ENCODE data around the gene ANGPTL7.
"Not testable (repeated sequence)": the region's sequence is repeated elsewhere in the genome, so short reads cannot be mapped to it uniquely, and the experiment has no call there.

Gene ANGPTL7, protein sequence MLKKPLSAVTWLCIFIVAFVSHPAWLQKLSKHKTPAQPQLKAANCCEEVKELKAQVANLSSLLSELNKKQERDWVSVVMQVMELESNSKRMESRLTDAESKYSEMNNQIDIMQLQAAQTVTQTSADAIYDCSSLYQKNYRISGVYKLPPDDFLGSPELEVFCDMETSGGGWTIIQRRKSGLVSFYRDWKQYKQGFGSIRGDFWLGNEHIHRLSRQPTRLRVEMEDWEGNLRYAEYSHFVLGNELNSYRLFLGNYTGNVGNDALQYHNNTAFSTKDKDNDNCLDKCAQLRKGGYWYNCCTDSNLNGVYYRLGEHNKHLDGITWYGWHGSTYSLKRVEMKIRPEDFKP

DNA sequence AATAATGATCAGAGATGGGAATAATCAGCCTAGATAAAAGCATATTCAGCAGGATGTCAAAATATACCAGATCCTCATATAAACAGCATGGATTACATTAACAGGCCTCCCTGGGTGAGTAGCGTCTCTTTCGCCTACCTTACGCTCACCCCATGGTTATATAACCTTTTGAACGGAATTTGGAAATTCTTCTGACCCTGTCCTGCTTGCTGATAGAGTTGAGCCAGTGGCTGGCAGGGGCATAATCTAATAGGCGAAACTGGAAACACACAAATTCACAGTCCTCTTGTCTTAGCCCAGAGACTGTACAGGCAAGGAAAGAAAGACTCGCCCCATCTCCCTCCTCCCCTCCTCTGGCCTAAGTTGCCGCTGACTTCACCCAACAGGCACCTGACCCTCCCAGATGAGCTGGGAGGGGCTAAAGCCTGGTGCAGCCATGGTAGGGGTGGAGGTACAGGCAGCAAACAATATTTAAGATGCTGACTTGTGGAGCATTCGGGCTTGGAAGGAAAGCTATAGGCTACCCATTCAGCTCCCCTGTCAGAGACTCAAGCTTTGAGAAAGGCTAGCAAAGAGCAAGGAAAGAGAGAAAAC, at the start of gene ANGPTL7:
Gene ANGPTL7, plus strand, starts transcription at position 498 of the 594 bp plus-strand sequence. CDS start 225 bp downstream, outside the sequence.
- DNase-seq = no peak

DNA sequence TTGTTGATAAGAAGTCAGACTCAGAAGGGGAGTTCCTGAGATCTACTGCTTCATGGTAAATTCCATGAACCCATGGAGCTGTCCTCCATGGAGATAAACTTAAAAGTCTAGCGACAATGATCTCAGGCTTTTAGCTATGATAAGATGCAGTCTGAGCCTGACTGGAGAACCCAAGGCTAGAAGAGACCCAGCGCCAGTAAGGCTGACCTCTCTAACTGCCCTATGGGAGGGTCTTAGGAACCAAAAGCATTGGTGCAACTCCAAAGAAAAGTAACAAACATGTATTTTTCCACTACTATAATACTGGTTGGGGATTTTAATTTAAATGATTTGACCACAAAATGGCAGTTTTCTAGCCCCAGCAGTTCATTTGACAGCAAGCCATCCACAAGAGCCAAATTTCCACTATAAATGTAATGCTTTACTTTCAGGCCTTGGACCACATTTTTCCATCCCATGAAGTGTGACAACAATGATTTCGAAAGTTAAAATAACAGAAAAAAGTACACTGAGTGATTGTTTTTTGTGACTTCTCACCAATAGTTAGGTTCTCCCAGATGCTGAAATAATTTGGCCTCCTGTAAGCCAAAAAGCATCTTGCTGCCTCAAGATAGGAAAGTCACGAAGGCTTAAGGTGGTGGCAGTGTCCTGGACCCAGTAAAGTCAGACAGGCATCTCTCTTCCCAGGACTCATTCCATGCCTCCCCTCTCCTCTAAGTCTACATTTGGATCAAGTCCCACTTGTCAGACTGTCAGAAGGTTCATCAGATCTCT, 46.4 kb upstream of the ANGPTL7 start:
- DNase-seq = no peak

DNA sequence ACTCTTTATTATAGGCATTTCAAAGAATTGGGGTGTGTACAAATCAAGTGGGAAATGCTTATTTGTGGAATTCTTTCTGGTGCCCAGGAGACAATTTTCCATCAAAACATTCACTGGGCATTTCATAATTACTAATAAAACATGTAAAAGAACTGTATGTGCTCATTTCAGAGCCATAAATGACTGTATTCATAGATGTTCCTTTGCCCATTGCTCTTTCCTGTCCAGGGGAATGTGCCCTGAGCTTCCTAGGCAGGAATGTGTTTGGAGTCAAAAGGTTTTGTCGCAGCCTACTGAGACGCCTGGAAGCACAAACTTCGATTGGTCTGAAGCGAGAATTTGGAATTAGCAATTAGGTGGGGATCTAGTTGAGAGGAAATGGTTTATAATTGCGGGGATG, 45.8 kb upstream of the ANGPTL7 start:
- DNase-seq = no peak

DNA sequence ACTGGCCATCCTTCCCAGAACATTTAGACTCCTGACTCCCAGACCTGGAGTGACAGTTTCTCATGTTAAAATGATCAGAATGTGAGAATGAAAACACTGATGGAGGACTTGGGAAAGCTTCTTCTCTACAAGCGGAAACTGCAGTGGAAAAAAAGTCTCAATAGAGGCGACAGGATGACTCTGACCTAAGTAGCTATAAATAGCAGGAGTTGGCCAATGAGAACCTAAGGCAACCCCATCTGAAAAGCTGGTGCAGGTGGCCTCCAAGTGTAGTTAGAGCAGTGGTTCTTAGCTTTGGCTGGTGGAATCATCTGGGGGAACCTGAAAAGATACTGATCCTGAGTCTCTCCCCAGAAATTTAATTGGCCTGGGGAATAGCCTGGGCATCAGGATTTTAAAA, 45.2 kb upstream of the ANGPTL7 start:
- no peak for DNase-seq

DNA sequence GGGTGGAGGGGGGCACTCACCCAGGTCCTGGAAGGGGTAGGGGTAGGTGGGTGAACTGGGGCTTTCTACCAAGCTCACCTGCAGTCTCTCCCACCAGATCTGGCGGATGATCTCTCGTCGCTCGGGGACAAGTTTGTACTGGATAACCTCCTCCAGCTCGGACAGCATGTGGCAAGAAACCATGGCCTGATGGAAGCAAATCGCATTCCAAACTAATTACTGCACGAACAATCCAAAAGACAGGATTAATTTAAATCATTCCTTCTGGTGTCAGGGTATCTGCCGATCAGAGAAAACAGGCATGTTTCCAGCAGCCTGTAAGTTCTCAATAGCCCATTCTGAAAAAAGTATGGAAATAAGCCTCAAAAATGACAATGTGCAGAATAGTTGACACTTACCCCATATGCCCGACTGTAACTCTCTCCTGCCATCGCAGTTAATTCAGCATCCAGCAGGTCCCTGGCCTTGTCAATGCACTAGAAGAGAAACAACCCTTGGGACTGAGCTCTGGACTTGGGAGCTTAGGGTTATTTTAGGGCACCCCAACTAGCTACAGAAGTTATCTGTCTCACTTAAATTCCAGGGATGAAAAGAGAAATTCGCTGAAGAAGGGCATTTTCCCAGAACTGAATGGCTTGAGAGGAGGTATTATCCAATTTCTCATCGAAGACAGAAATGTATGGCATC, 44.4 kb upstream of the ANGPTL7 start:
- no peak for DNase-seq

DNA sequence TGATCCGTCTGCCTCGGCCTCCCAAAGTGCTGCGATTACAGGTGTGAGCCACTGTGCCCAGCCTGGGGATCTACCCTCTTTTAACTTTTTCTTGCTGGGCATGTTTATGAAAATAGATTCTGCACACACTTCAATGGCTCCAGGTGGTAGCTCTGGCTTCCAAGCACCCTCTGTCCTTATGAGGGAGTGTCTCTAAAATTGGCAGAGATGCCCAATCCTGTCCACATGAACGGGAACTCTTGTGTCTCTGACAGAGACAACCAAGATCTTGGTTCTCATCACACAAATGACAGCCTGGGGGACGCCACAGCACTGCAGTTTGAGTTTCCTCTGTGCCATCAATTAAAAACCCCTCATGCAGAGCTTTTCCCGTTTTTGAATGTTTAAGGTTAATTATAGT, 43.4 kb upstream of the ANGPTL7 start:
- DNase-seq = no peak

DNA sequence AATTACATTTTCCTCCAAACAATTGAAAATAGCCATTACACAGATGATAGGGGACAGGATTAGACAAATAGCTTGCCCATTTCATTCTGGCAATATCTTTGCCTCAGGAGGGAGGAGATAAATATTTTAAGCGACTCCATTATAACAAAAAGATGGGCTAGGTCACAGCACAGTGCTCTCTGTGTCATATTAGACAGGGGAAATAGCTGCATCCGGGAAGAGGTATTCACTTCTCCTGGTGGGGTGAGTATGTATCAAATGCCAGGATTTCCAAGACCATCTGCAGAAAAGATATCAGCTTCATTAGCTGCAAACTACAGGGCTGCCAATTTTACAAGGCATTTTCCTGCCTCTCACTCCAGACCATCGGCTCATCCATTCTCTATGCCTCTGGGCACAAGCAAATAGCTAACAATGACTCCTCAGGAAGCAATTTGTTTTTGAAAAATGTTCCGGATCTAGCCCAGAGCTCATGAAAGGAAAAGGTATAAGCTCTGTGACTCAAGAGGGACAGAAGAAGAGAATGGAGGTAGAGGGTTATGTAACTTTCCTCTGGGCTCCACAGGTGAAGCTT, 41.9 kb upstream of the ANGPTL7 start:
- no peak for DNase-seq

DNA sequence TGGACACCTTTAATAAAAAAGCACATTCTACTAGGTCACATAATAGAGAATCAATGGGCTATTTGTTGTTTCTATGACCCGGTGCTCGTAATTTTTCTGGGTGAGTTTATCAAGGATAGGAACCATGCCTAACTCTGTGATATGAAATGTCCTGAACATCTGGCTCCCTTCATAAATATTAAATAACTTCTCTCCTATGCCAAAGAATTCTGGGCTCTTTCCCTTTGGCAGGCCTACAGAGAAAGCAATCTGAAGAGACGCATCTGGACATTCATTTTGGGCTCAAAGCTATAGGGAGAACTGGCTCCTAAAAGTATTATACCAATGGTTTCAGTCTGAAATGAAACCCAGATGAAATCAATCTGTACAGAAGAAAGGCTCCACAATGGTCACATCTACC, 38.8 kb upstream of the ANGPTL7 start:
- no peak for DNase-seq

DNA sequence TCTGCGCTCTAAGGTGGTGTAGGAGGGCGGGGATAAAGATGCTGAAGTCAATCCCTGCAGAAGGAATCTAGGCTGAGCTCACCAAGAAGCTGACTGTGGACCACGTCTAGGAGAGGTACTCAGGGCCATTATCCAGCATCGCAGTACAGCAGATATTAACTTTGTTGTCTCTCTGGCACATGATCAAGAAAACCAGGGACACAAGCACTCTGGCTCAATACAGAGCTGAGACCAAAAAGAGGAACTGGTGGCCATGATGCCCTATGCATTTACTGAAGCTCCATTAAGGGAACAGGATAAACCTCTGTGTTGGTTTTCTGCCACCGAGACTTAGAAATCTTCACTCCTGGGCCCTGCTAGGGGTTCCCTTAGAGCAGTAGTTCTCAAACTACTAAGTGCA, 38.0 kb upstream of the ANGPTL7 start:
- DNase-seq = no peak

DNA sequence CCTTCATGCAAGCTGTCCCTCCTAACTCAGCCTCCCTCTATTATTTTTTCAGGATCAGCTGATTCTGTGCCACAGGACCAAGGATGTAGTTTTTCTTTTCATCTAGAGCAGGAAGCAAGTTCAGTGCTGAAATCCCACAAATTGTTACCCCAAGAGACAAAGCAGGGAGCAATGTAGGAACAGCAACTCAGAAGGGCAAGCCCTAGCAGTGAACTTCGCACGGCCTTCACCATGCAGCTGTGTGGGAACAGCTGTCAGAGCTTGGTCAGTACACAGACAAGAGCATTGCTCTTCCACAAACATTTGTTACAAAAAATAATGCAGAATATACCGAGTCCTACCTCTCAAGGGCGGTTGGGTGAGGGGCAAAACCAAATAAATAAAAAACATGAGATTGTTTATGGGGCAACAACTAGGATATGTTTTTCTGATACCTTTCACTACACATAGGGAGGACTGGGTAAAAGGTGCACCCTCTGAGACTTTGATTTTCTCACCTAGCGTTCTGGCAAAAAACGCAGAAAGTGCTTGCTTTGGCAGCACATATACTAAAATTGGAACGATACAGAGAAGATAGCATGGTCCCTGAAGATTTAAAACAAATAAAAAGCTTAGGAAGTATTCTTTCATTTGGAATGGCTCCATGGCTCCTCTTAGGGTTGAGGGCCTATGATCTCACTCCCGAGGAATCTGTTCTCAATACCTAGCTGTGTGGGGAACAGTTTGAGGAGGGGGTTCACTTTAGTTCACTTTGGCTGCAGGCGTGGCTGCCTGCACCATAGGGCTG, 37.1 kb upstream of the ANGPTL7 start:
- no peak for DNase-seq

DNA sequence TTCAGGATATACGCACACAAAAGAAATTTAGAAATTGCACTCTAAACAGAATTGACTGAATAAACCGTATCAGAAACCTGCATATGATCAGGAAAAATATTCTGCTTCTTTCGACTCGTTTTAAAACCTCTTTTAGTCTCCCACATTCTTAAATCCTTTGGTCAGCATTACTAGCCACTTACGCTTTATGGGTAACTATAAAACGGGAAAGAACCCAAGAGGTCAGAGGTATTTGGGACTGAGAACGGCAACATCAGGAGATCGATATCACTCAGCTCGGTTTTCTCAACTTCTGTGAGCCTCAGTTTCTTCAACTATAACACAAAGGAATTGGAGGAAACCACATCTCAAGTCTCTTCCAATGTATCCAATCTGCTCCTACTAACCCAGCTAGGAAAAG, 36.4 kb upstream of the ANGPTL7 start:
- DNase-seq = no peak

DNA sequence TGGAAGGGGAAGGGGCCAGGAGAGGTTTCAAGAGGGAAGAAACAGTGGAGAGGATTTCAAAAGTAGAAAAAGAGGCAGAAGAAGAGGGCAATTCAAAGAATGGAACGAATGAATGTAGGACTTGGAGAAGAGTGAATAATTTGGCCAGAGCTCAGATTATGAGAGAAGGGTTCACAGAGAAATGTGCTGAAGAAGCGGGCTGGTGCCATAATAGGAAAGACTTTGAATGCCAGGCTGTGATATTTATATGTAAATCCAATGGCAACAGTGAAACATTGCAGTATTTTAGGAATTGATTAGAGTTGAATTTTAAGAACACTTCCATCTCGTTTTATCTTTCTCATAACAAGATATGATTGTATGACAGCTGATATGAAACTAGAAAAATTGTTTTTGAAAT, 36.0 kb upstream of the ANGPTL7 start:
- no peak for DNase-seq

DNA sequence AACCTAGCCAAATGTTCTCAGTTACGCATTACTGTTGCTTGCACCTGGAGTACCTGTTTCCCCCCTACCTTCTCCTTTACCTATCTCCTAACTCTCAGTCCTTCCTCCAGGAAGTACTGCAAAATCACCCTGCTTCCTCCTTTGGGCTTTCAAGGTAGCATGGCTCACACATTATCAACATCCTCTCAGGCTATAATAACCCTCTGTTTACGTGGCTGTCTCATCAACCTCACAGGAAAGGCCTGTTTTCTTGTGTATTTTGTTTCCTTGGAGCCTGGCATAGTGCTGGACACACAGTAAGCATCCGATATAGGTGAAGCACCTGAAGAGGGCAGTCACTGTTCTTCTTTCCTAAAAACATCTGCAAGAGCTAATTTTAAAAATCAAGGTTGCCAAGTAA, 32.7 kb upstream of the ANGPTL7 start:
- no peak for DNase-seq

DNA sequence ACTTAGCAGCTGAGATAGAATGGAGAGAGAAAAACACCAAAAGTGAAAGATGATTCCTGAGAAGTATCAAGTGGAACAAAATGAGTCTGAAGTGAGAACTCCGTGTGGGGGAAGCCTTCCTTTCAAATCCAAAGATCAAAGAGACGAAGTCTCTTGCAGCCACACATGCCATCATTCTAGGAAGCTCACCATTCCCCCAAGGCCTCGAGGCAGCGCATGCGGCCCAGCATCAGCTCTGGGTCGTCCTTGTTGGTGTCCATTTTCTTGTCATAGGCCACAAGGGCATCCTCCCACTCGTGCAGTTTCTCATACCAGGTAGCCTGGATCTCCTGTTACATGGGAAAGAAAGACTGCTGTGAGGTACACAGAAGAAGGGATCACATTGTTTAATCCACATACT, 32.2 kb upstream of the ANGPTL7 start:
- DNase-seq = no peak

DNA sequence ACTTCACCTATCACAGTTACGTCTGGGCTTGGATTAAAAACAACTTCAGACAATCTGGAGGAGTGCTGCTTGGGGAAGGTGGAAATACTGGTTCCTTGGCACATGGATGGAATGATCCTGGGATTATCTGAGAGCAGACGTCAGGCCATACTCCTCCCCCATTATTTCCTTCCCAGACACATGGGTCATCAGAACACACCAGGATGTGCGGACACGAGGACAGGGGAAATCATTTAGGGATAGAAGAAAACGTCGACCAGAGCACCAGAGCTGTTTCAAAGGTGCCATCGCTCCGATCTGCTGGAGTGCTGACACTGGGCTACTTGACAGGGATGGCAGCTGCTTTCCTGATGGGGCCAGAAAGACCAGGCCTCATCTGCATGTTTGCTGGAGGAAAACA, 31.8 kb upstream of the ANGPTL7 start:
- no peak for DNase-seq

DNA sequence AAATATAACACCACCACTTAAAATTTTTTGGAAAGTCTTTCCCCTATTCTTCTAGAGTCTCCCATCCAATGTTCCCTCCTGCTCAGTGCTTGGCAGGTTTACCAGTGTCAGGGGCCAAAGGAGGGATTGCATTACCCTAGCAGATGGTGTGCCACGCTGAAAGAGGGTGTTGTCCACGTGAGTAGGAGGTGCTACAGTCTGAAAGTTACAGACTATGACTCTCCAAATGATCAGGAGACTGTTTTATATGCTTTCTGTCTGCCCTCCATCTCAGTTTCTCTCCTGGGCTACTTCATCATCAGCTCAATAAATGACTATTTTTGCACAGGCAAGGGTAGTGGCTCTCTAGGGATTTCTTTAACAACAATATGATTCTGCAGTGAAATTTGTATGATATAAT, 31.3 kb upstream of the ANGPTL7 start:
- no peak for DNase-seq

DNA sequence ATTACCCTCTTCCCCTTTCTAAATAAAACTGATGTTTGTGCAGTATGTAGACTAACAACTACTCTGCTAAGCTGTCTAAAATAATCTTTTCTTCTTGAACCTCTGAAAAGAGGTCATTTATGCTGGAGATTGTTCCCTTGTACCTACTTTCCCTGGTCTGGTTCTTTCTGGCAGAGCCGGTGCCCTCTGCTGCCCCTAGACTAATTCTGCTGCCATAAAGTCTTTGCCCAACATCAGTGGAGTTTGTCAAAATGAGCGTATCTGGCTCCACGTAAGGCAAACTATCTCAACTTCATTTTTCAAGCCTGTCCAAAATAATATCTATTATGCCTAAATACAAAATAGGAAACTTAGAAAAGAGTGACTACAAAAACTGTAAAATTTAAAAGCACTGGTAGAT, 30.9 kb upstream of the ANGPTL7 start:
- no peak for DNase-seq

DNA sequence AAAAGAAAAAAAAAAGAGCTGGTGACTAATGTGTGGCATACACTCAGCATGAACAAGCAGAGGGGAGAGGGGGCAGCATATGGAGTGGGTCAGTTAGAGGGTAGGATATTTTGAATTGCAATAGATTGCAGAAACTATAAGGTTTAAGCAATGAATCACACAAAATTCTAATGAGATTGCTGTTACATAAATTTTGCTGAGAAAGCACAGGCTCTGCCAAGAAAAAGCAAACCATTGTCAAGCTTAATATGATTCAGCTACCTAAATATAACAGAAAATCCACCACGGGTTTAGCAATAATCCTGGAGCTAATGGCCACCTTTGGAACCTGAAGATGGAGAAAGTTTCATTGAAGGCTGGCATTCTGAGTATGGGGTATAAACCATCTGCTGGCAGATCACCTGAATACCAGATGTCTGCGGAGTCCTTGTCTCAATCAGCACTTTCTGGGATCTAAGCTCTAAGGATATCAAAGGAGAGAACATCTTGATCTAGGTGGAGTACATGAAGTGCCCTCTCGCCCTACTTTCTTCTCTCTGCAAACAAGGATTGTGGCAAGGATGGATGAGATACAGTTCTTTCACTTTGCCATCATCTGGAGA, 30.3 kb upstream of the ANGPTL7 start:
- DNase-seq = no peak

DNA sequence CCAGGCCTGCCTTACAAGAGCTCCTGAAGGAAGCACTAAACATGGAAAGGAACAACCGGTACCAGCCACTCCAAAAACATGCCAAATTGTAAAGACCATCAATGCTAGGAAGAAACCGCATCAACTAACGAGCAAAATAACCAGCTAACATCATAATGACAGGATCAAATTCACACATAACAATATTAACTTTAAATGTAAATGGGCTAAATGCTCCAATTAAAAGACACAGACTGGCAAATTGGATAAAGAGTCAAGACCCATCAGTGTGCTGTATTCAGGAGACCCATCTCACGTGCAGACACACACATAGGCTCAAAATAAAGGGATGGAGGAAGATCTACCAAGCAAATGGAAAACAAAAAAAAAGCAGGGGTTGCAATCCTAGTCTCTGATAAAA, 26.4 kb upstream of the ANGPTL7 start:
- not testable (repeated sequence) for DNase-seq

DNA sequence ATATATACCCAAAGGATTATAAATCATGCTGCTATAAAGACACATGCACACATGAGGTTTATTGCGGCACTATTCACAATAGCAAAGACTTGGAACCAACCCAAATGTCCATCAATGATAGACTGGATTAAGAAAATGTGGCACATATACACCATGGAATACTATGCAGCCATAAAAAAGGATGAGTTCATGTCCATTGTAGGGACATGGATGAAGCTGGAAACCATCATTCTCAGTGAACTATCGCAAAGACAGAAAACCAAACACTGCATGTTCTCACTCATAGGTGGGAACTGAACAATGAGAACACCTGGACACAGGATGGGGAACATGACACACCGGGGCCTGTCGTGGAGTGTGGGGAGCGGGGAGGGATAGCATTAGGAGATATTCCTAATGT, 22.4 kb upstream of the ANGPTL7 start:
- not testable (repeated sequence) for DNase-seq

DNA sequence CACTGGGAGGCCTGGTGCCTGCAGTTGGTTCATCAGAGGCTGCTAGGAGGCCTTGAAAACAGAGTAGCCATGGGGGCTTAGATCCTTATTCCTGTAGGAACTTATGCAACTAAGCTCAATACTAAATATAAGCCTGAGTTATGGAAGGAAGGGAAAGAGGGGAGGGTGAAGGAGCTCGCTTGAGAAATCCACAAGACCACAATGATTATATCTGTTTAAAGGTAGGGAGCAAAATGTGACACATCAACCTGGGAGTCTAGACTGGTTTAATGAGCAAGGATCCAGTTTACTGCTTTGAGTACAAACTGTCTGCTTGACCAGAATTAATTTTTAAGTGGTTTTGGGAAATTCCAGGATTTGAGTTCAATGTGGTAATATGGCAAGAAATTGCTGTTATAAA, 20.4 kb upstream of the ANGPTL7 start:
- no peak for DNase-seq

DNA sequence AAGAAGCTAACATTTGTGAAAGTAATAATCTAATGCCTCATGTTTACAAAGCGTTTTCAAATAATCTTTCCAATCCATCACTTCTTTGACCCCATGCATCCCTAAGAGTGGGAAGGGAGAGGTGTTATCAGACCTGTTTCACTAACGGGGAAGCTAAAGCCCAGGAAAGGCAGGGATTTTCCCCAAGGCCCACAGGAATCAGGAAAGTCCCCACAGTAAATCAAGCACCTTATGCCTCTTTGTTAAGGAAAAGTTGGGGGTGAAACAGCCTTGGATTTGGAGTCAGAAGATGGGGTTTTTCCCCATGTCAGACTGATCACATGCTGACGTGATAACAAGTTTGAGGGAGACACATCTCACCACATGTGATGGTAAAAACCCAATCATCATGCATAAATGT, 20.0 kb upstream of the ANGPTL7 start:
- no peak for DNase-seq

Measured in COR-L47 (cell line).